GM19395 (cell line): ENCODE measurements around the gene EZH2.

Experiments
- ATAC-seq: cut with Tn5 transposase; IDR thresholded peaks from one replicate; pipeline ENCODE4 v1.9.1; 2021; ENCODE audit warnings: mild to moderate bottlenecking, moderate library complexity; ENCODE audit not compliant: unreplicated experiment

Gene EZH2

DNA sequence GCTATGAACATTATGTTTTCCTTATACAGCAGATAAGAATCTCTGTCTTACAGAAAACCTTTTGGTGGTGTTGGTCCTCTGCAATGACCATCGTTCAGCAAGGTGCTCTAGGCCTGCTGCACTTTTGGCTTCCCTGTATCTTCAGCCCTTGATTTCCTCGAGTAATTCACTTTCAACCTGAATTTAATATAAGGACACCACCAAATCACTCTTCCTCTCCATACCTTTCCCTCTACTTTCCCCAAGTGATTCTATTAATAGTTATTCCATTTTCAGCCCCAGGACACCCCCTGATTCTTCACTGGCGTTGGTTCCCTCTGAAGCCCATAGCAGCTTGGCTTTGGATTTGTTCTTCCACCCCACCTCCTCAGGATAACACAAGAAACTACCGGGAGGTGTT, 72.2 kb downstream of the EZH2 start:
- no peak for ATAC-seq

DNA sequence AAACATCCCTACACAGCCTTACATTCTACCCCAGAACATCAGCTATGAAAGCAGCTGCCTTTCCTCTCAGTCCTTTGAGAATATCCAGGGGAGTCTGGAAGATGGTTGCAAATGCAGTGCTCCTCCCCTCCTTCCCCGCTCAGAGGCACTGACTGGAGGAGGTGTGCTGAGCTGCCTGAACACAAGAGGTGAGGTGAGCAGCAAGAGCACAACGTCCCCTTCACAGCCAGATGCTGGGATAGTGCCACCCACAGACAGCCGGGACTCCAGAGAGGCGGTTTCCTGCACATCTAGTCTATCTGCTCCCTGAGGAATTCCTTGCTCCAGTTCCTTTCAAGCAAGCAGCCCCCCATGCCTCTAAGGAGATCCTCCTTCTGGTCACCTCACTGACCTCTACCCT, 74.2 kb downstream of the EZH2 start:
- no peak for ATAC-seq

DNA sequence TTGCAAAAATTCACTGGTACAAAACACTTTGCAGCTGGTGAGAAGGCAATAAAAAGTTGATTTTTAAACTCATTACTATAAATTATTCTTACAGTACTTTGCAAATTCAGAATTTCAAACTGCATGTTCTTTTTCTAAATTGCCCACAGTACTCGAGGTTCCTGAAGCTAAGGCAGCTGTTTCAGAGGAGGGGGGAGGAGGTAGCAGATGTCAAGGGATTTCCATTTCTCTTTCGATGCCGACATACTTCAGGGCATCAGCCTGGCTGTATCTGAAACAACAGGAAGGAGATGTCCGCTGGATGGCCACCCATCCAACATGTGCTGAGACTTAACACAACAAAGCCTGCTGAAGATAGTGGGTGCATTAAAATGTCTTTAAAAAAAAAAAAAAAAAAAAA, 76.7 kb downstream of the EZH2 start:
- no peak for ATAC-seq

DNA sequence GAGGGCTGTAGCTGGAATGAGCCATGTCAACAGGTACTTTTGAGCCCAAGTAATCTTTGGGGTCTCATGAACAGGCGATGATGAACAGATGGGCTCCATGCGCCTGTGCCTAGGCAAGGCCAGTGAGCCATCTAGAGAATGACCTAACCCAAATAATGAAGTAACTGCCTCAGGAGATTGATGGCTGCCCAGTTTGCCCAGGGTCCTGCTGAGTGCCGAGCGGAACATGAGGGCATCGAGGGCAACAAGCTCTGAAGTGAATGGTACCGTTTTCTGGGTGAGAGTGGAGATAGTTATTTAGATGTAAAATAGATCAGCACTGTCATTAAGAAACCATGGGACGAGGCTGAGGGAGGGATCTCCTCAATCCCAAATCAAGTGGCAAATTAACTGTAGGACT, 77.9 kb downstream of the EZH2 start:
- ATAC-seq = no peak

DNA sequence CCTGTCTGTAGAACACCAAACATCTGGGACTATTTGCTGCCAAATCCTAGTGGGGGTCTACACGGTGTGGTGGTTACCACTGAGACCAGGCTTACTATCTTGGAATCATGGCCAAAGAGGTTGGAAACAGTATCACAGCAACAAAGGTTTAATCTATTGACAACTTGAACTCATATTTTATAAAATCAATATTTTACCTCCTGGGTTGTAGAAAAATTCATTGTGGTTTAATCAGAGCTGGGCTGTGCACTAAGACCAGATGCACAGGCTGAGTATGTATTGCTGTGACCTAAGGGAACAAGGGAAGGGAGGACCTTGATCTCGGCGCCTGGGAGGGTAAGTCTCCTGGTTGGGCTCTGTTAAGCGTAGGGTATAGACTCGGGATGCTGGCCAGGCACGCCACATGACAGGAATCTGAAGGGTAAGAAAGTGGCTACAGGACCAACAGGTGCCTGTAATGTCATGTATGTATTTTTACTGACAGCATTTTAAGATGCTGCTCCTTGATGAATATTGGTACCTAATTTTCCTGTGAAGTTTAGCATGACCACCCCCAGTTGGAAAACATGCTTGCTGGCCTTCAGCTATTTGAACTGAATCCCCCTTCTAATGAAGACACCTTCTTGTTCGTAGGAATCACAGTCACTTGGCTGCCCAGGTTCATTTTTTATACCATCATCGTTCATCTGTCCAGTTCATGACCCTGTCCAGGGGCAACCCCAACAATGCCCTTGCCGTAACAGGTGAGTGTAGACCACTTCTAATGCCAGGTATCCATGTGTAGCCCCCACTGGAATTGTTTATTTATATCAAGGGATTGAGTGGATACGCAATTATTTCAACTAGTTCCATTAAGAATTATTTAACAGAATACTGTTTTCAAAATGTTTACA, 79.5 kb downstream of the EZH2 start:
- no peak for ATAC-seq

DNA sequence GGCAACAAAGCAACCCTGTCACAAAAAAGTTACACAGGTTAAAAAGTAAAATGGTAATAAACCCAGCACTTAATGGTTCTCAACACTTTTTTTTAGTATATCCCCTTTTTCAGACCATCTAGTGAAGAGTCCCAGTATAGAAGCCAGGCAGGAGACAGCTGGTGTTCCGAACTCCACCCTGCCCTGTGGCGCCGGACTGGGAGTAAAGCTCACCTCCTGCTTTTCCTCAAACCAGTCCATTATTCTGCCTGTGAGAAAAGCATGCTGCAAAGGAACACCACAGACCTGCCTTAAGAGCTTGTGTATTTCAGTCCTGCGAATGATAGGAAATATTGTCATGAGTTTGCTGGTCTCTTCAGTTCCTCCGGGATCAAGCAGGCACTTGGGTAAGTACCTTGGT, 81.0 kb downstream of the EZH2 start:
- ATAC-seq = no peak

DNA sequence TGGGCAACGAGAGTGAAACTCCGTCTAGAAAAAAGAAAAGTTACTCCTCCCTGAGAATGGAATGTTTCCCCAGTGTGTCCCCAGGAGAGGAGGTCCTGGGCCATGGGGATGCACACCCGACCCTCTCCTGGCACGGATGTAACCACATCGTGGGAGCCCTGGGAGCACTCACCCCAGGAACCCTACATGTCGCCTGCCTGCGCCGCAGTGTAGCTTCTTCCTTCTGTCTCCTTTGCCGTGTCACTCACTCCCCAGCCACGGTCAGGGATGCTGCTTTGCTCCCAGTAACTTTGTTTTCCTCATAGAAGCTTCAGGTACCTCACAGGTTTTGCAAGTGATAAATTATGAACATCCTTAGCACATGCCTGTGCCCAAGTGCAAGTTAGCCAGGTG, 82.0 kb downstream of the EZH2 start:
- no peak for ATAC-seq

DNA sequence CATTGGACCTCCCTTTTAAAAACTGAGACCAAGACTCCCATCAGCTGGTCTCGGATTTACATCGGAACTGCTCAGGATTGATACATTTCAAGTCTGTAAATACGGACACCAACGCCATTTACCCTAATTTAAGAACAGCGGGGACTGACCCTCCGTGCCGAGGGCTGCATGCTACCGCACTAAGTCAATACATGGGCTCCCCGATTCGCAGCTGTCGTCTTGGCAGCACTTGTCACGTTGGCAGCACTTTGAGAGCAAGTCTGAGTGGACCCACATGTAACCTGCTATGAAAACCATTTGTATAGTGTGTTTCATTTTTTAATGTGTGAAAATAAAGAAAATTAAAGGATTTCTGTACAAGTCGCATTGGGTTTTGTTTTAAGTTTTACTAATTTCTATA, 83.4 kb downstream of the EZH2 start:
- no peak for ATAC-seq

DNA sequence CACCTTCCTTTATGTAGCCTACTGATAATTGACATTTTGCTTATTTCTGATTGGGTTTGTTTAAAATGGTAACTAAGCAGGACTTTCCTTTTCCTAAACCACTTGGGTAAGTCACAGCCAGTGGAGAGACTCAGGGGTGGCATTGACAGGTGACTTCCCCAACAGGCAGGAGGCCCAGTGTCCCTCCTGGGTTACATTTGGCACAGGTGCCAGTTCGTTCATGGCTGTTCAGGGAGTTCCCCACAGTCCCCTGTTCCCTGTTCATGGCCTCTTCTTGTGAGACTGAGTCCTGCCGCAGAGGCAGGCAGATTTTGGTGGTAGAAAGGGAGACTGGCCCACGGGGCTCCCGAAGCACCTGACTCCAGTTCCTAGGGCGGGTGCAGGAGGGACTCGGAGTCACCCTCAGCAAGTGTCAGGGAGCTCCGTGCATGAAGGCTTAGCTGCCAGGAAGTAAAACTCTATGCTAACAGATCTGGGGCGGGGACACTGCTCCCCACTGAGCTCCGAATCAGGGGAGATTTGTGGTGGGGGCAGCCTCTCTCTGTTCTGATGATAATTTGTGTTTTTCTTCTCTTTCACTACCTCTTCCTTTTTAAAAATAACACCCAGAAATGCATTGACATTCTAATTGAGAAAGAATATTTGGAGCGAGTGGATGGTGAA, 84.1 kb downstream of the EZH2 start:
- no peak for ATAC-seq

DNA sequence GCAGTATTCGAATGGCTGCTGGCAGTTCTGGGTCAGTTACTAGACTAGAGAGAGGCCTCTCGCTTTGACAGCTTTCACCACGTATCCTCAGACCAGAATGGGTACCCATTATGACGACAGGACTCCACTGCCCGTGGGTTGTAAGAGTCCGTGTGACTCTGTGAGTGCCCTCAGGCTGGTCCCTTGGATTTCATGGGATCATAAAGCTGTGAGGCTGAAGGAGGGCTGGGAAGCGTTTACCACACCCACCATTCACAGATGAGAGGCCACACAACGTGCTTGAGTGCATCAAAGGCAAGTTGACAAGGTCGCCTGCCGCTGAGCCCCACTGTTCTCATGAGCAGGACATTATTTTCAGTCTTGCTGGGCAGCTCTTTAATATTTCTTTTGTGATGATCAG, 87.2 kb downstream of the EZH2 start:
- ATAC-seq = no peak

DNA sequence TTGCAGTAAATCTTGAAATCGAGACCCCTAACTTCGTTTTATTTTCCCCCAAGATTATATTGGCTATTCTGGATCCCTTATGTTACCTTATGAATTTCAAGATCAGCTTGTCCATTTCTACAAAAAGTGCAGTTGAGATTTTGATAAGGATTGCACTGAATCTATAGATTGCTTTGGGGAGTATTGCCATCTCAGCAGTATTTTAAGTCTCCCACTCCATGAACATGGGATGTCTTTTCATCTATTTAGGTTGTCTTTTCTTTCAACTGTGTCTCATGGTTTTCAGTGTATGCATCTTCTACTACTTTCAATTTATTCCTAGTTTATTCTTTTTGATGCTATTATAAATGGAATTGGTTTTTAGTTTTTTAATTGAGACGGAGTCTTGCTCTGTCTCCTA, 89.6 kb downstream of the EZH2 start:
- no peak for ATAC-seq

DNA sequence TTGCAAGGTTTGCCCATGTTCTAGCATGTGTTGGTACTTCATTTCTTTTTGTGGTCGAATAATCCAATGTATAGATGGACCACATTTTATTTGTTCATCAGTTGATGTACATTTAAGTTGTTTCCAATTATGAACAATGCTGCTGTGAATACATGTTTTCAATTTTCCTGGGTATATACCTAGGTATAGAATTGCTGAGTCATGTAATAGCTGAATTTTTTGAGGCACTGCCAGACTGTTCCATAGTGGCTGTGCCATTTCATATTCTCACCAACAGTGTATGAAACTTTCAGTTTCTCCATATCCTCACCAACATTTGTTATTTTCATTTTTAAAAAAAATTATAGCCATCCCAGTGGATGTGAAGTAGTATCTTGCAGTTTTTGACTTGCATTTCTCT, 90.5 kb downstream of the EZH2 start:
- no peak for ATAC-seq

DNA sequence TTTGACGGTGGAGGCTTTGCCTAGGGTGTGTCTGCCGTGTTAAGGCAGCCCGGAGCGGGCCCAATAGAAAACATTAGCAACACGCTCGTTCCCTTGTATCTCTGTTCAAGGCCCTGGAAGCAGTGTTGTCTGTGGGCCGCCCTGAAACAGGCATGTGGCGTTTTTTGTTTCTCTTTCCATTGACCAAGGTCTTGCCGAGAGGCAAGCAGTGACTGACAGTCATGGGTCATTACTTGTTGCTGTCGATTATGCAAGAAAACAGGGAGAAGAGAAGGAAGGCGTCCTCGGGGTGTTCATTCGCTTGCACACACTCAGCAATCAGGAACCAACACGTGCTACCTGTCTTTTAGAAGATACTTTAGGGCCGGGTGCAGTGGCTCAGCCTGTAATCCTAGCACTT, 92.5 kb downstream of the EZH2 start:
- ATAC-seq = no peak

DNA sequence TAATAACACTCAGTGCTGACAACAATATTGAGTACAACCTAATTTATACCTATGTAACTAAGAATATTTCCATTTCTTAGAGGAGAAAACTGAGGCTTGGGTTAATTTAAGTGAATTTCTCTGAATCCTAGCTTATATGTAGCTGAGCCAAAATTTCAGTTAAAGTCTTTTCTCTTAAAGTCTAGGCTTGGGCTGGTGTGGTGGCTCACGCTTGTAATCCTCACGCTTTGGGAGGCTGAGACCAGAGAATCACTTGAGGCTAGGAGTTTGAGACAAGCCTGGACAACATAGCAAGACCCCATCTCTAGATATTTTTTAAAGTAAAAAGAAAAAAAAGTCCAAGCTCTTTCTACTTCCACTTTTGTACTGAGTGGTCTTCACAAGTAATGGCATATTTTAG, 93.2 kb downstream of the EZH2 start:
- ATAC-seq = no peak

DNA sequence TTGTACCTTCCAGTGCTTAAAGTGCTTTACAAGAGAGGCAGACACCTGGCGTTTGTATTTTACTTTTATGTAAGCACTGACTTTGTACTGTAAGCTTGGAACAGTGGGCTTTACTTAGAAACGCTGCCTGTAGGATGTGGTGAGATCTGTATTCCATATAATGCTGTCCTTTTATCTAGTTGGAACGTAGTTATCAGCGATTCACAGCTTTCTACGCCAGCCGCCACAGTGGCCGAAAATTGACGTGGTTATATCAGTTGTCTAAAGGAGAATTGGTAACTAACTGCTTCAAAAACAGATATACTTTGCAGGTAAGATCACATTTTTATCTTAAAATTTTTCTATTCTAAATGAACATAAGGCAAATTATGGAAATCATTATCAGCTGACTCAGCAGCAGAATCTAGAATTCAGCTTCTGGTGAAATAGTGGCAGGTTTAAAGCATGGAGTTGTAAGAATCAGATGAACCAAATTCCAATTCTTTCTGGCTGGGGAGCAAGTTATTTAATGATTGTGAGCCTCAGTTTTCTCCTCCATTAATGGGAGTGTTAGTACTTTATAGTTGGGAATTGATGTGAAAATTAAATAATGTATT, 93.9 kb downstream of the EZH2 start:
- no peak for ATAC-seq

DNA sequence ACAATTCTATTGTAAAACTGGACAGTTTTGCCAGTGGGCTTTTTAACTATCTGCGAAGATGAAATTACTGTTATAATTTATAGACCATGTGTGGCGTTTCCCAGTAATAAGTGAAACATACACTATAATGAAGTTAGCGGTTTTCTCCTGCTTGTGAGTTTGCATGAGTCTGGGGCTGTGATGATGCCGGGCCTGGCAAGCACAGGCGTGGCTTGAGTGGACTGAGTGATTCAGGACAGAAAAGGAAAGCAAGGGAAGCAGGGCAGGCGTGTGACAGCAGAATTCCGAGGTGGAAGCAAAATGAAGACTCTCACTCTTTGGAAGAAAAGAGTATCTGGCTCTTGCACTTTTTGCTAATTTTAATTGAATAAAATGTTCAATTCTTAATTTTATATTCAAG, 94.9 kb downstream of the EZH2 start:
- ATAC-seq = no peak

DNA sequence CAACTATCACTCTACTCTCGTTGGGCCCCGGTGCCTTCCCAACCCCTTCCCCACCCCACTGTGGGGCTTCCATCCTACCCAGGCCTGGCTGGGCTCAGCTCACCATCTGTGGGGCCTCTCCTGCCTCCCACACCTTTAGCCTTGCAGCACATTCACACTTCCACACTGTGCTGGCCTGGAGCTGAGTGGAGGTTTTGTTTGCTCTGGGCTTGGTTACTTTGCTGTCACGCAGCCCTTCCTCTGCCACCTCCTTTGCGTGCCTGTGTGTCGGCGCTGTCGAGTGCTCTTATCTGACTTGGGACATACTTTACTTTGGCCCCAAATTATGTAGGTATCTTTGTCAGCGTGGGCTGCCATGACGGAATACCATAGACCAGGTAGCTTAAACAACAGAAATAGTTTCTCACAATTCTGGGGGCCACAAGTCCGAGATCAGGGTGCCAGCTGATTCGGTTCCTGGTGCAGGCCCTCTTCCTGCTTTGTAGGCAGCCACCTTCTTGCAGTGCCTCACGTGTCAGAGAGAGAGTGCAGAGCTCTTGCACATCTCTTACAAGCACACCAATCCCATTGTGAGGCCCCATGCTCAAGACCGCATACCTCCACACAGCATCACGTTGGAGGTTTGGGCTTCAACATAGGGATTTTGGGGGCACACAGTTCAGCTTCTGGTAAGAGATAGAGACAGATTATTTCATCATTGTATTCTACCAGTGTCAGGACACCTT, 96.4 kb downstream of the EZH2 start:
- no peak for ATAC-seq

DNA sequence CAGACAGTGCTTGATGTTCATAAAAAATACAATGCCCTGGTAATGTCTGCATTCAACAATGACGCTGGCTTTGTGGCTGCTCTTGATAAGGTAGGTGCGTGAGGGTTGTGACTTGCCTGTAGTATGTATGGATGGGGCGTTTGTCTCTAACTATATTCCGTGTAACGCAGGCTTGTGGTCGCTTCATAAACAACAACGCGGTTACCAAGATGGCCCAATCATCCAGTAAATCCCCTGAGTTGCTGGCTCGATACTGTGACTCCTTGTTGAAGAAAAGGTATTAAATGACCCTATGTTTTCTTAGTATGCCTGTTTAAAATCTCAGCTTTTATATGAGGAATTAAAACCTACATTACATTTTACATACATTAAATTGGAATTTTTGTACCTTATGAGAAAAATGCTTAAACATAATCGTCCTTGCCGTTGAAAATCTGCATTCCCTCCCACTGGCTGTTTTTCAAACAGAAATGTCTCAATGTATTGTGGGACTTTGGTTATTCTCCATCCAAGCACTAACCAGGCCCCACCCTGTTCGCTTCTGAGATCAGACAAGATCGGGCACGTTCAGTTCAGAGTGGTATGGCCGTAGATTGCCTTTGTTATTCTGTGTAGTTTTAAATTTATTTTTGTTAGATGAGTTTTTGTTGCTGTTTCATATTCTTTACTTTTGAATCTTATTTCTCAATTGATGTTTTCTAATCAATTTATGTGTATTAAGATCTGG, 100.1 kb downstream of the EZH2 start:
- no peak for ATAC-seq

DNA sequence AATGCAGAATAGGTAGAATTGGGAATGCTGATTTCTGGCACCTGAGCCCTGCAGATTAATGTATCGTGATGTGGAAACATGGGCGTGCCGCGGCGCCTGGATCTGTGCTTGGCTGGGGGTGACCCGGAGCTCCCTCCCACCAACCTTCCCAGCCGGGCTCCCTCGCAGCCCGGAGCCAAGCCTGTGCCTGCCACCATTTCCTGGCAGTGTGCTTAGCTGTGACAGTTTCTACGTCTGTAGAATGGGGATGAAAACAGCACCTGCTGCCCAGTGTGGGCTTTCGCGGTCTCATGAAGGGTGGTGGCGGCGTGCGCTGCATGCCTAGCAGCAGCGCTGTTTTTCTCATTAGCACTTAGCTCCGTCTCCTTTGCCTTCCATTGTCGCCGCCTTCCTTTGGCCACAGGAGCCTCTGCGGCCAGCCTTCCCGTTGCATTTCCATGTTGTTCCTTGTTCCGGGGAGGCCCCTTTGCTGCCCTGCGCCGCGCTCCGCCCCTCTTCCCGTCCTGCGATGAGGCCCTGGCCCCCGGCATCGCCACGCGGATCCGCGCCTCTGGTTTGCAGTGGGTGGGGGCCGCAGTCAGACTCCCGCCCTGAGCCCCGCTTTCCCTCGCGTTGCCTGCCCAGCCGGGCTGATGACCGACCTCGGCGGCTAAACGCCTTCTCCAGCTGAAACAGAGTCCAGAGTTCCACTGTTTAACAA, 101.2 kb downstream of the EZH2 start:
- no peak for ATAC-seq

DNA sequence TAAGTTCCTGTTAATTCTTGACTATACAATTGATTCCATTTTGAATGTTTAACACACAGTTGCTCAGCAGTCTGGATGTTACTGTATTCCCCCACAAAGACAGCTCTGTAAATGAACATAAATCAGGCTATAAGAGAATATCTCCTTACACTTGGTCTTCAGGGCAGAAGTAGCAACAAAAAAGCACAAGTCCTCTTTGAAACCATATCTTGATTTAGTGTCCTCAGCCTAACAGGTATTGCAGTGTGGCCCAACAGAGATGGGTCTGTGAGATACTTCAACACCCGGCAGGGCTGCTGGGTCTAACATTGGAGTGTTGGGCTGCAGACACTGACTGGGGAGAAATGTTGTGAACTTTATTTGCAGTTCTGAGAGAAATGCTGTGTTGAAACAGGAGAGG, 109.6 kb downstream of the EZH2 start:
- ATAC-seq = no peak
